ENCODE data around the gene ZDHHC5.

DNA sequence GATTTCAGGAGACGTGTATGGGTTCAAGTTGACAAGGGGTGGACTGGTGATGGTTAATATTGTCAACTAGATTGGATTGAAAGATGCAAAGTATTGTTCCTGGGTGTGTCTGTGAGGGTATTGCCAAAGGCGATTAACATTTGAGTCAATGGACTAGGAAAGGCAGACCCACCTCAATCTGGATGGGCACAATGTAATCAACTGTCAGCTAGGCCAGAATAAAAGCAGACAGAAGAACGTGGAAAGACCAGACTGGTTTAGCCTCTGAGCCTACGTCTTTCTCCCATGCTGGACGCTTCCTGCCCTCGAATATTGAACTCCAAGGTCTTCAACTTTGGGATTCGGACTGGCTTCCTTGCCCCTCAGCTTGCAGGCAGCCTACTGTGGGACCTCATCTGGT is 16.5 kb upstream of the ZDHHC5 start:
- no peak for TF ChIP-seq CTCF (IDR thresholded peaks at IDR 0.05; ENCODE audit: low read depth, low read length)
- TF ChIP-seq POLR2A (IDR thresholded peaks at IDR 0.05; ENCODE audit: extremely low read depth, insufficient read length) = no peak
- TF ChIP-seq MYC (IDR thresholded peaks at IDR 0.05; ENCODE audit: low read depth, low read length) = no peak
